DOHH2 (cell line): ENCODE data around the gene TSKS.

ENCODE experiments used
- H3F3A ChIP-seq: fragments of 200-600 bp; sonication (generic), shearing (Covaris generic); 2 replicates; pipeline ENCODE4 v1.6.0; 2016; ENCODE audit warnings: antibody characterized with exemption, mild to moderate bottlenecking; ENCODE audit not compliant: control insufficient read depth, insufficient read depth
- H3K27ac ChIP-seq: fragments of 200-600 bp; sonication (generic); 2 replicates; pipeline ENCODE4 v1.5.1; 2014; ENCODE audit warnings: low read depth, mild to moderate bottlenecking, low read length, moderate library complexity
- H3K27me3 ChIP-seq: fragments of 200-600 bp; sonication (generic); 2 replicates; pipeline ENCODE4 v1.6.1; 2014; ENCODE audit warnings: mild to moderate bottlenecking, low read length, mixed read lengths; ENCODE audit not compliant: control insufficient read depth
- H3K36me3 ChIP-seq: fragments of 200-600 bp; sonication (generic); 2 replicates; pipeline ENCODE4 v1.6.1; 2014; ENCODE audit warnings: mild to moderate bottlenecking, low read length, moderate library complexity, mixed read lengths; ENCODE audit not compliant: control insufficient read depth
- H3K4me1 ChIP-seq: fragments of 200-600 bp; sonication (generic); 2 replicates; pipeline ENCODE4 v1.6.1; 2014; ENCODE audit warnings: mild to moderate bottlenecking, low read length, mixed read lengths; ENCODE audit not compliant: control insufficient read depth
- H3K4me2 ChIP-seq: fragments of 200-600 bp; sonication (generic); 2 replicates; pipeline ENCODE4 v1.6.0; 2014; ENCODE audit warnings: mild to moderate bottlenecking, low read length, moderate library complexity
- H3K4me3 ChIP-seq: fragments of 200-600 bp; sonication (generic); 2 replicates; pipeline ENCODE4 v1.5.1; 2014; ENCODE audit warnings: mild to moderate bottlenecking, low read length, mixed read lengths
- H3K79me2 ChIP-seq: fragments of 200-600 bp; sonication (generic); 2 replicates; pipeline ENCODE4 v1.6.1; 2014; ENCODE audit warnings: mild to moderate bottlenecking, low read length, mixed read lengths; ENCODE audit not compliant: control insufficient read depth
- H3K9me2 ChIP-seq: fragments of 200-600 bp; sonication (generic); replicated peaks from 2 replicates; pipeline ENCODE4 v1.6.1; 2014; ENCODE audit warnings: mild to moderate bottlenecking, low read length, mixed read lengths; ENCODE audit not compliant: control insufficient read depth
- H3K9me3 ChIP-seq: fragments of 200-600 bp; sonication (generic); 2 replicates; pipeline ENCODE4 v1.6.1; 2014; ENCODE audit warnings: antibody characterized with exemption, low read length, mixed read lengths; ENCODE audit not compliant: control insufficient read depth, insufficient read depth
- H4K20me1 ChIP-seq: fragments of 200-600 bp; sonication (generic); 2 replicates; pipeline ENCODE4 v1.6.0; 2014; ENCODE audit warnings: low read depth, mild to moderate bottlenecking, antibody characterized with exemption, low read length, moderate library complexity; ENCODE audit not compliant: control insufficient read depth, insufficient read depth
- CTCF ChIP-seq: fragments of 200-600 bp; sonication (generic); IDR thresholded peaks from one replicate; pipeline ENCODE4 v1.5.1; 2014; ENCODE audit warnings: antibody characterized with exemption, mild to moderate bottlenecking, low read depth, low read length; ENCODE audit not compliant: poor library complexity, severe bottlenecking
- EZH2phosphoT487 ChIP-seq: fragments of 200-600 bp; sonication (generic); IDR thresholded peaks from 2 replicates; pipeline ENCODE4 v1.6.1; 2017; ENCODE audit warnings: borderline replicate concordance, mild to moderate bottlenecking, antibody characterized with exemption, low read length, moderate library complexity, mixed read lengths

Gene TSKS

GRCh38 chr19:49761625-49762311 lies 1.3 kb downstream of the TSKS start:
- Histone ChIP-seq H3K27me3 (no peaks in the 10 kb centered on the region), H3K27ac (no peak overlapping the region), H3K9me2 (no peaks in the 10 kb centered on the region), H3K4me3 (no peak overlapping the region), H3K79me2 (no peaks in the 10 kb centered on the region), H3K4me2 (peak overlapping the region; percentile 21; the same call in 1 of the 2 replicates), H4K20me1 (no peaks in the 10 kb centered on the region), H3F3A (peaks cover 3% of the 10 kb centered on the region), H3K4me1 (peaks cover 18% of the 10 kb centered on the region), H3K36me3 (no peaks in the 10 kb centered on the region), H3K9me3 (no peaks in the 10 kb centered on the region)
- no peak for TF ChIP-seq EZH2phosphoT487
- peak; percentile 24 for TF ChIP-seq CTCF

GRCh38 chr19:49761249-49761624 lies 1.9 kb downstream of the TSKS start:
- TF ChIP-seq EZH2phosphoT487 (no peak), CTCF (no peak)
- Histone ChIP-seq H3K4me1 (peaks cover 18% of the 10 kb centered on the region), H3K9me3 (no peaks in the 10 kb centered on the region), H3K4me2 (peak overlapping the region; percentile 21; the same call in 1 of the 2 replicates), H3K36me3 (no peaks in the 10 kb centered on the region), H3K79me2 (no peaks in the 10 kb centered on the region), H3K27me3 (no peaks in the 10 kb centered on the region), H3K27ac (no peak overlapping the region), H3K9me2 (no peaks in the 10 kb centered on the region), H3F3A (peaks cover 3% of the 10 kb centered on the region), H3K4me3 (no peak overlapping the region), H4K20me1 (no peaks in the 10 kb centered on the region)

GRCh38 chr19:49758292-49758691 lies 4.8 kb downstream of the TSKS start:
- H3K4me2 ChIP-seq: no peak overlapping the region
- no peak for TF ChIP-seq EZH2phosphoT487
- TF ChIP-seq CTCF: no peak

More at GRCh38 chr19:49758292-49758691, 4.8 kb downstream of the TSKS start:
- Histone ChIP-seq H3F3A (no peaks in the 10 kb centered on the region), H3K9me2 (no peaks in the 10 kb centered on the region), H3K27me3 (no peaks in the 10 kb centered on the region), H3K79me2 (no peaks in the 10 kb centered on the region), H3K4me1 (peaks cover 8% of the 10 kb centered on the region), H3K36me3 (no peaks in the 10 kb centered on the region), H3K9me3 (no peaks in the 10 kb centered on the region), H4K20me1 (no peaks in the 10 kb centered on the region), H3K27ac (no peak overlapping the region), H3K4me3 (no peak overlapping the region)
